ENCODE data around the gene PPM1D. TPM values are rescaled to one million over a fixed set of nuclear protein-coding genes. Genes with fewer than 3 reads are reported as not detected.

The PPM1D gene
- total and polyA plus RNA-seq, 4 donors = 4.4 to 27.8 (median 12.4) TPM

DNA sequence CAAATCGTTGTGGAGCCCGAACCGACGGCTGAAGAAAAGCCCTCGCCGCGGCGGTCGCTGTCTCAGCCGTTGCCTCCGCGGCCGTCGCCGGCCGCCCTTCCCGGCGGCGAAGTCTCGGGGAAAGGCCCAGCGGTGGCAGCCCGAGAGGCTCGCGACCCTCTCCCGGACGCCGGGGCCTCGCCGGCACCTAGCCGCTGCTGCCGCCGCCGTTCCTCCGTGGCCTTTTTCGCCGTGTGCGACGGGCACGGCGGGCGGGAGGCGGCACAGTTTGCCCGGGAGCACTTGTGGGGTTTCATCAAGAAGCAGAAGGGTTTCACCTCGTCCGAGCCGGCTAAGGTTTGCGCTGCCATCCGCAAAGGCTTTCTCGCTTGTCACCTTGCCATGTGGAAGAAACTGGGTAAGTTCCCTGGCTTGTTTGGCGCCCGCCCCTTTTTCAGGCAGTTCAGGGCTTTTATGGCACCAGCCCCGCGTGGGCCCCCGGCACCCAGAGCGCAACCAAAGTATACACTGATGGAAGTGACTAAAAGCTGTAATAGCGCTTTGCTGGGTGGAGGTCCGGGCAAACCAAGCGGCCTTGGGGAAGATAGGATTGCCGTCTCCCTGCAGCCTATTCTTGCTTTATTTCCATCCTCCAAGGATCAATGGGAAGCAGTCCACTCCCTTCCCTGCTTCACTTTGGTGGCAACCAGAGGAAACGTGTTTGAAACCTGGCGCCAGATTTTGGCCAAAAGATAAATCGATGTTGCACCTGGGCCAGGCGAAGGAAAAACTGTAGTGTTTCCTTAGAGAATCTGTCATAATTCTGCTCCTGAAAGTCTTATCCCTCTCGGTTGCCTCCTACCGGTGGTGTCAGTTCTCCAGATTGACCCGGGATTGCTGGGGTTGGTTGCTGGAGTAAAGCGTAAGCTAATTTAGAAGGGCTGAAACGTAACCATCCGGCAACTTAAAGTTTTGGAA, 775 bp downstream of the PPM1D start:
- Histone ChIP-seq H3K36me3 (ENCODE audit: control insufficient read depth in 4 of 4, insufficient read depth in 4 of 4, low read length in 4 of 4) (no peaks in the 10 kb centered on the region), H3K4me3 (peak overlapping the region; percentile 99)
- peak; percentile 83 to 93 (median 92) for DNase-seq

GRCh38 chr17:60601447-60602384, 1.7 kb downstream of the PPM1D start:
- WGBS, 2 donors = 1% methylated on average over 14 of the region's 14 CpGs
- ATAC-seq (ENCODE audit: insufficient read depth, low FRiP score) = no peak
- DNase-seq = peak; percentile 86 to 97 (median 97)

More for the DNA sequence above, 775 bp downstream of the PPM1D start:
- Histone ChIP-seq H3K9me3 (ENCODE audit: control insufficient read depth in 4 of 4, insufficient read depth in 3 of 4, low read length in 3 of 4) (no peaks in the 10 kb centered on the region), H3K27me3 (ENCODE audit: control insufficient read depth in 3 of 3, insufficient read depth in 3 of 3, low read length in 2 of 3) (no peaks in the 10 kb centered on the region), H3K27ac (ENCODE audit: low read depth in 1 of 2, low read length in 1 of 2) (peak overlapping the region; percentile 82 to 98), H3K4me1 (ENCODE audit: control insufficient read depth in 5 of 5, insufficient read depth in 5 of 5, low read length in 5 of 5) (peaks cover 3 to 25% (median 9%) of the 10 kb centered on the region in 5 donors), H3K9ac (ENCODE audit: insufficient read depth in 1 of 2, low read length in 2 of 2) (peak overlapping the region; percentile 73 to 97)
- TF ChIP-seq CTCF (IDR thresholded peaks at IDR 0.05; ENCODE audit: control extremely low read depth, extremely low read depth) = peak; percentile 67
- ATAC-seq (ENCODE audit: insufficient read depth, low FRiP score) = peak; percentile 35
- 0 to 1% methylated on average over 68 to 69 of the region's 69 CpGs for WGBS, 2 donors

DNA sequence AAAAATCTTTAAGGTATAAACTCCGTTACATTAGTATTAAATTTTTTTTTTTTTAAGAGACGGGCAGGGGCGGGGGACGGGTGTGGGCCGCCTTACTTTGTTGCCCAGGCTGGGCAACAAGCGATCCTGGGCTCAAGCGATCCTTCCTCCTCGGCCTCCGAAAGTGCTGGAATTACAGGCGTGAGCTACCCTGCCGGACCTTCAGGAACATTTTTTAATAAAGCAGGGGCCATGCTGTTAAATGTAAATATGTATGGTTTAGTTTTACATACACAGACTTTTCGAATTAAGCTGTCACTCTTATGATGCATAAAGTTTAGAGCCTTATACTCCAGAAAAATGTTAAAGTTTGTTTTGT, 2.4 kb downstream of the PPM1D start:
- H3K9me3 ChIP-seq (ENCODE audit: control insufficient read depth in 4 of 4, insufficient read depth in 3 of 4, low read length in 3 of 4) = no peaks in the 10 kb centered on the region
- H3K4me3 ChIP-seq = peak overlapping the region; percentile 31
- peak overlapping the region in 1 of 2 donors; percentile 14 for H3K27ac ChIP-seq (ENCODE audit: low read depth in 1 of 2, low read length in 1 of 2)
- no peaks in the 10 kb centered on the region for H3K27me3 ChIP-seq (ENCODE audit: control insufficient read depth in 3 of 3, insufficient read depth in 3 of 3, low read length in 2 of 3)
- DNase-seq (no peak), ATAC-seq (ENCODE audit: insufficient read depth, low FRiP score) (no peak)
- WGBS, 2 donors = 9 to 20% methylated on average over 12 of the region's 12 CpGs
- peak overlapping the region; percentile 19 to 92 for H3K9ac ChIP-seq (ENCODE audit: insufficient read depth in 1 of 2, low read length in 2 of 2)
- H3K4me1 ChIP-seq (ENCODE audit: control insufficient read depth in 5 of 5, insufficient read depth in 5 of 5, low read length in 5 of 5) = peaks cover 3 to 25% (median 12%) of the 10 kb centered on the region in 5 donors
- no peaks in the 10 kb centered on the region for H3K36me3 ChIP-seq (ENCODE audit: control insufficient read depth in 4 of 4, insufficient read depth in 4 of 4, low read length in 4 of 4)
- TF ChIP-seq CTCF (IDR thresholded peaks at IDR 0.05; ENCODE audit: control extremely low read depth, extremely low read depth) = no peak

More at GRCh38 chr17:60601447-60602384, 1.7 kb downstream of the PPM1D start:
- Histone ChIP-seq H3K9me3 (ENCODE audit: control insufficient read depth in 4 of 4, insufficient read depth in 3 of 4, low read length in 3 of 4) (no peaks in the 10 kb centered on the region), H3K4me1 (ENCODE audit: control insufficient read depth in 5 of 5, insufficient read depth in 5 of 5, low read length in 5 of 5) (peaks cover 3 to 25% (median 12%) of the 10 kb centered on the region in 5 donors), H3K36me3 (ENCODE audit: control insufficient read depth in 4 of 4, insufficient read depth in 4 of 4, low read length in 4 of 4) (no peaks in the 10 kb centered on the region), H3K9ac (ENCODE audit: insufficient read depth in 1 of 2, low read length in 2 of 2) (peak overlapping the region; percentile 19 to 97), H3K27me3 (ENCODE audit: control insufficient read depth in 3 of 3, insufficient read depth in 3 of 3, low read length in 2 of 3) (no peaks in the 10 kb centered on the region), H3K27ac (ENCODE audit: low read depth in 1 of 2, low read length in 1 of 2) (peak overlapping the region in 1 of 2 donors; percentile 82), H3K4me3 (peak overlapping the region; percentile 99)
- no peak for TF ChIP-seq CTCF (IDR thresholded peaks at IDR 0.05; ENCODE audit: control extremely low read depth, extremely low read depth)
